PC-3 (cell line): ENCODE data around the gene SLC22A3. TPM values are rescaled to one million over a fixed set of nuclear protein-coding genes. Genes with fewer than 3 reads are reported as not detected.

Experiments used
- ATAC-seq: fragments of 200-7000 bp; cut with Tn5 transposase; 2 replicates; pipeline ENCODE4 v1.9.1; 2020; ENCODE audit warnings: mild to moderate bottlenecking, moderate library complexity
- BruUV-seq: library from RNA; stranded (reverse); fragments of 400-500 nt; replicated peaks from 2 replicates; lab custom pipeline; 2021; lab: Mats Ljungman, UMichigan
- CTCF ChIA-PET: fragments of 300-600 bp; sonication (Branson Sonifier 250); formaldehyde crosslinking; loops from one replicate; lab custom pipeline; 2022; ENCODE audit warnings: antibody characterized with exemption; lab: Charles Lee
- POLR2A ChIA-PET: fragments of 300-600 bp; sonication (Branson Sonifier 250); formaldehyde crosslinking; loops from one replicate; lab custom pipeline; 2022; ENCODE audit warnings: antibody characterized with exemption; ENCODE audit not compliant: unreplicated experiment; lab: Charles Lee
- DNase-seq: peaks from one replicate; pipeline ENCODE4 v3.0.0-alpha.2; 2015
- H2AFZ ChIP-seq: fragments of 300-600 bp; sonication (generic); 2 replicates; pipeline ENCODE4 v1.6.0; 2016; ENCODE audit warnings: antibody characterized with exemption, low read length
- H3F3A ChIP-seq: fragments of 300-600 bp; sonication (generic); one replicate; pipeline ENCODE4 v1.6.0; 2017; ENCODE audit warnings: antibody characterized with exemption, low read length, control low read depth, mild to moderate bottlenecking; ENCODE audit not compliant: unreplicated experiment
- H3K27ac ChIP-seq: fragments of 300-600 bp; sonication (generic); 2 replicates; pipeline ENCODE4 v1.5.1; 2016; ENCODE audit warnings: mild to moderate bottlenecking, low read length
- H3K27me3 ChIP-seq: fragments of 300-600 bp; sonication (generic); 2 replicates; pipeline ENCODE4 v1.6.1; 2016; ENCODE audit warnings: low read length, mixed read lengths
- H3K36me3 ChIP-seq: fragments of 300-600 bp; sonication (generic); 2 replicates; pipeline ENCODE4 v1.6.1; 2016; ENCODE audit warnings: low read depth, mixed run types, low read length, mixed read lengths
- H3K4me1 ChIP-seq: fragments of 300-600 bp; sonication (generic); 2 replicates; pipeline ENCODE4 v1.5.1; 2016; ENCODE audit warnings: low read length; ENCODE audit not compliant: insufficient read depth
- H3K4me2 ChIP-seq: fragments of 300-600 bp; sonication (generic); 2 replicates; pipeline ENCODE4 v1.6.0; 2016; ENCODE audit warnings: low read length
- H3K4me3 ChIP-seq: fragments of 300-600 bp; sonication (generic); 2 replicates; pipeline ENCODE4 v1.5.1; 2016; ENCODE audit warnings: mild to moderate bottlenecking, low read length, mixed read lengths
- H3K79me2 ChIP-seq: fragments of 300-600 bp; sonication (generic); 2 replicates; pipeline ENCODE4 v1.6.1; 2017; ENCODE audit warnings: low read length, mixed read lengths
- H3K9ac ChIP-seq: fragments of 300-600 bp; sonication (generic); 2 replicates; pipeline ENCODE4 v1.6.0; 2016; ENCODE audit warnings: mild to moderate bottlenecking, low read length
- H3K9me2 ChIP-seq: fragments of 300-600 bp; sonication (generic); replicated peaks from 2 replicates; pipeline ENCODE4 v1.6.1; 2016; ENCODE audit warnings: mixed run types, low read length, mixed read lengths
- H3K9me3 ChIP-seq: fragments of 300-600 bp; sonication (generic); 2 replicates; pipeline ENCODE4 v1.6.1; 2016; ENCODE audit warnings: low read length, mixed read lengths
- H4K20me1 ChIP-seq: fragments of 300-600 bp; sonication (generic); 2 replicates; pipeline ENCODE4 v1.6.1; 2016; ENCODE audit warnings: low read length, mixed read lengths
- CTCF ChIP-seq: fragments of 300-600 bp; sonication (generic); conservative IDR thresholded peaks from 2 replicates; pipeline ENCODE4 v1.5.1; 2017; ENCODE audit warnings: antibody characterized with exemption, low read depth, mild to moderate bottlenecking, low read length
- EZH2 ChIP-seq: fragments of 300-600 bp; sonication (generic); IDR thresholded peaks from one replicate; pipeline ENCODE4 v1.6.1; 2017; ENCODE audit warnings: antibody characterized with exemption, mild to moderate bottlenecking, low read length; ENCODE audit not compliant: unreplicated experiment
- EZH2phosphoT487 ChIP-seq: fragments of 300-600 bp; sonication (generic); IDR thresholded peaks from 2 replicates; pipeline ENCODE4 v1.6.1; 2018; ENCODE audit warnings: mild to moderate bottlenecking, antibody characterized with exemption, low read length, borderline replicate concordance
- intact Hi-C: fragments of 100-400 bp; cut with micrococcal nuclease; formaldehyde crosslinking; loops from 2 replicates; pipeline ENCODE4 v1.9.0; 2023
- total RNA-seq: library from RNA; depleted of rRNA; stranded (reverse); fragments of >200 nt; gene quantifications from 2 replicates; pipeline ENCODE4 v1.2.3, GENCODE V29; 2014

The SLC22A3 gene
- total RNA-seq, 1 experiment from 2014 or later: 0.47 TPM

GRCh38 chr6:160303806-160304205, 44.4 kb upstream of the SLC22A3 start:
- BruUV-seq: no TSS peak

GRCh38 chr6:160305926-160306713, 42.1 kb upstream of the SLC22A3 start:
- no TSS peak for BruUV-seq
- POLR2A ChIA-PET: no interaction called here
- H3K27me3 ChIP-seq: no peaks in the 10 kb centered on the region
- H3K4me1 ChIP-seq: no peaks in the 10 kb centered on the region
- no peaks in the 10 kb centered on the region for H3K79me2 ChIP-seq
- no peaks in the 10 kb centered on the region for H4K20me1 ChIP-seq
- ATAC-seq: no peak
- no peak for DNase-seq
- H3K9me2 ChIP-seq: no peaks in the 10 kb centered on the region
- no peak overlapping the region for H3K4me3 ChIP-seq
- no peak overlapping the region for H3K4me2 ChIP-seq
- H3F3A ChIP-seq: no peaks in the 10 kb centered on the region
- H3K9ac ChIP-seq: no peak overlapping the region
- TF ChIP-seq EZH2phosphoT487: no peak
- no peak for TF ChIP-seq EZH2
- TF ChIP-seq CTCF: no peak
- H2AFZ ChIP-seq: no peak overlapping the region
- no peaks in the 10 kb centered on the region for H3K36me3 ChIP-seq
- H3K27ac ChIP-seq: no peak overlapping the region
- H3K9me3 ChIP-seq: no peaks in the 10 kb centered on the region
- intact Hi-C loops: no loop called here
- CTCF ChIA-PET: no interaction called here

More at GRCh38 chr6:160303806-160304205, 44.4 kb upstream of the SLC22A3 start:
- Histone ChIP-seq H4K20me1 (no peaks in the 10 kb centered on the region), H3K4me3 (no peak overlapping the region), H3F3A (no peaks in the 10 kb centered on the region), H3K9me2 (no peaks in the 10 kb centered on the region), H3K9ac (no peak overlapping the region), H3K4me1 (no peaks in the 10 kb centered on the region), H3K9me3 (no peaks in the 10 kb centered on the region), H3K27ac (no peak overlapping the region), H3K27me3 (no peaks in the 10 kb centered on the region), H3K4me2 (no peak overlapping the region), H3K79me2 (no peaks in the 10 kb centered on the region), H2AFZ (no peak overlapping the region), H3K36me3 (no peaks in the 10 kb centered on the region)
- POLR2A ChIA-PET: no interaction called here
- no peak for TF ChIP-seq EZH2
- TF ChIP-seq CTCF: no peak
- no peak for TF ChIP-seq EZH2phosphoT487
- intact Hi-C loops: no loop called here
- DNase-seq (no peak), ATAC-seq (no peak)
- CTCF ChIA-PET: no interaction called here

GRCh38 chr6:160309718-160310117, 38.5 kb upstream of the SLC22A3 start:
- no peaks in the 10 kb centered on the region for H4K20me1 ChIP-seq
- BruUV-seq: no TSS peak
- no peaks in the 10 kb centered on the region for H3K27me3 ChIP-seq
- H3K27ac ChIP-seq: no peak overlapping the region
- H3K9ac ChIP-seq: no peak overlapping the region
- H3K4me1 ChIP-seq: no peaks in the 10 kb centered on the region
- no peak overlapping the region for H3K4me3 ChIP-seq
- DNase-seq (no peak), ATAC-seq (no peak)
- H3F3A ChIP-seq: no peaks in the 10 kb centered on the region
- H3K79me2 ChIP-seq: no peaks in the 10 kb centered on the region
- POLR2A ChIA-PET: no interaction called here
- intact Hi-C loops: no loop called here
- TF ChIP-seq EZH2: no peak
- no peak for TF ChIP-seq EZH2phosphoT487
- TF ChIP-seq CTCF: no peak
- no peak overlapping the region for H2AFZ ChIP-seq
- no peaks in the 10 kb centered on the region for H3K9me2 ChIP-seq
- no peaks in the 10 kb centered on the region for H3K9me3 ChIP-seq
- no peaks in the 10 kb centered on the region for H3K36me3 ChIP-seq
- H3K4me2 ChIP-seq: no peak overlapping the region
- CTCF ChIA-PET: no interaction called here
